Osteoblast (primary cell): Measurements from ENCODE around the gene STK32B. TPM values are rescaled to one million over a fixed set of nuclear protein-coding genes. Genes with fewer than 3 reads are reported as not detected.

ENCODE experiments used
- DNase-seq: peaks from one replicate; pipeline ENCODE4 v3.0.0; 2011; ENCODE audit warnings: low spot score, mixed read lengths; ENCODE audit not compliant: insufficient read length; ENCODE audit errors: missing footprints
- H2AFZ ChIP-seq: 2 replicates; pipeline ENCODE4 v1.6.0; 2011; ENCODE audit warnings: mild to moderate bottlenecking, low read length
- H3K27ac ChIP-seq: 2 replicates; pipeline ENCODE4 v1.5.1; 2011; ENCODE audit warnings: mild to moderate bottlenecking, low read depth, low read length, moderate library complexity
- H3K27me3 ChIP-seq: 2 replicates; pipeline ENCODE4 v1.6.0; 2012; ENCODE audit warnings: mild to moderate bottlenecking, control low read depth, inconsistent platforms, low read length, moderate library complexity; ENCODE audit not compliant: insufficient read depth
- H3K36me3 ChIP-seq: 2 replicates; pipeline ENCODE4 v1.5.1; 2011; ENCODE audit warnings: mild to moderate bottlenecking, low read length, control low read depth, moderate library complexity; ENCODE audit not compliant: insufficient read depth
- H3K4me1 ChIP-seq: 2 replicates; pipeline ENCODE4 v1.5.1; 2011; ENCODE audit warnings: mild to moderate bottlenecking, low read length, control low read depth, moderate library complexity; ENCODE audit not compliant: insufficient read depth
- H3K4me2 ChIP-seq: 2 replicates; pipeline ENCODE4 v1.6.0; 2011; ENCODE audit warnings: mild to moderate bottlenecking, low read length; ENCODE audit not compliant: insufficient read depth
- H3K4me3 ChIP-seq: fragments of 200-600 bp; sonication (generic); 3 replicates; pipeline ENCODE4 v1.5.1; 2012; ENCODE audit warnings: mild to moderate bottlenecking, low read length, inconsistent platforms; ENCODE audit not compliant: insufficient read depth
- H3K79me2 ChIP-seq: 2 replicates; pipeline ENCODE4 v1.6.0; 2012; ENCODE audit warnings: mild to moderate bottlenecking, low read length, control low read depth, inconsistent platforms; ENCODE audit not compliant: insufficient read depth
- H3K9me3 ChIP-seq: 2 replicates; pipeline ENCODE4 v1.5.1; 2011; ENCODE audit warnings: low read depth, low read length, control low read depth
- H4K20me1 ChIP-seq: 2 replicates; pipeline ENCODE4 v1.6.0; 2012; ENCODE audit warnings: mild to moderate bottlenecking, low read length, control low read depth; ENCODE audit not compliant: insufficient read depth
- total RNA-seq: library from RNA; depleted of rRNA; stranded (reverse); fragments of >200 nt; gene quantifications from 2 replicates; pipeline ENCODE4 v1.2.3, GENCODE V29; 2012
- TF ChIP-seq, protein P1 (sequence below): IDR thresholded peaks from 2 replicates; pipeline ENCODE4 v1.5.1; 2011; ENCODE audit warnings: mild to moderate bottlenecking, low read depth, low read length, moderate library complexity; ENCODE audit errors: extremely low read depth

Gene STK32B
- total RNA-seq, 1 donor: 1.1 TPM

- no peak for DNase-seq
- Histone ChIP-seq H3K79me2 (no peaks in the 10 kb centered on the region), H3K4me1 (no peaks in the 10 kb centered on the region), H3K36me3 (no peaks in the 10 kb centered on the region), H2AFZ (no peak overlapping the region), H3K9me3 (no peaks in the 10 kb centered on the region), H3K27me3 (no peaks in the 10 kb centered on the region), H3K4me3 (no peak overlapping the region), H3K27ac (no peak overlapping the region), H3K4me2 (no peak overlapping the region), H4K20me1 (no peaks in the 10 kb centered on the region)
- TF ChIP-seq, protein P1, sequence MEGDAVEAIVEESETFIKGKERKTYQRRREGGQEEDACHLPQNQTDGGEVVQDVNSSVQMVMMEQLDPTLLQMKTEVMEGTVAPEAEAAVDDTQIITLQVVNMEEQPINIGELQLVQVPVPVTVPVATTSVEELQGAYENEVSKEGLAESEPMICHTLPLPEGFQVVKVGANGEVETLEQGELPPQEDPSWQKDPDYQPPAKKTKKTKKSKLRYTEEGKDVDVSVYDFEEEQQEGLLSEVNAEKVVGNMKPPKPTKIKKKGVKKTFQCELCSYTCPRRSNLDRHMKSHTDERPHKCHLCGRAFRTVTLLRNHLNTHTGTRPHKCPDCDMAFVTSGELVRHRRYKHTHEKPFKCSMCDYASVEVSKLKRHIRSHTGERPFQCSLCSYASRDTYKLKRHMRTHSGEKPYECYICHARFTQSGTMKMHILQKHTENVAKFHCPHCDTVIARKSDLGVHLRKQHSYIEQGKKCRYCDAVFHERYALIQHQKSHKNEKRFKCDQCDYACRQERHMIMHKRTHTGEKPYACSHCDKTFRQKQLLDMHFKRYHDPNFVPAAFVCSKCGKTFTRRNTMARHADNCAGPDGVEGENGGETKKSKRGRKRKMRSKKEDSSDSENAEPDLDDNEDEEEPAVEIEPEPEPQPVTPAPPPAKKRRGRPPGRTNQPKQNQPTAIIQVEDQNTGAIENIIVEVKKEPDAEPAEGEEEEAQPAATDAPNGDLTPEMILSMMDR: no peak
Measured at GRCh38 chr4:5128569-5128968, 77.3 kb downstream of the STK32B start.

DNA sequence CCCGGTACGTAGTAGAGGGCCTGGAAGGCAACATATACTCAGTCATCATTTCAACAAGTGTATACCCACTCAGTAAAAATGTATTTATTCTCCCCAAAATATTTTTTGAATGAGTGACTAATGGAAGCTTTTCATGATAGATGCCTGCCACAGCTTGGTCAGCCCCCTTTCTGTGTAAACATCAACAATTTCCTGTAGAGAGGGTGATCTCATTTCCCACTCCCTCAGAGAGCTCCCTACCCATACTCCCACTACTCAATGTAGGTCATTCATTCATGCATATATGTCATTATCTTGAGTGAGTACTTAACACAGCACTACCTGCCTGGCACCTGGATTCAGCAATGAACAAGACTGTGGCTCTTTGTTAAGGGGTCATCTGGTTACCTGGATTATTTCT lies 81.9 kb downstream of the STK32B start:
- TF ChIP-seq, protein P1: no peak
- DNase-seq: no peak
- Histone ChIP-seq H3K4me1 (no peaks in the 10 kb centered on the region), H3K79me2 (no peaks in the 10 kb centered on the region), H4K20me1 (no peaks in the 10 kb centered on the region), H3K27ac (no peak overlapping the region), H3K4me2 (no peak overlapping the region), H3K36me3 (no peaks in the 10 kb centered on the region), H3K9me3 (no peaks in the 10 kb centered on the region), H3K27me3 (no peaks in the 10 kb centered on the region), H3K4me3 (no peak overlapping the region), H2AFZ (no peak overlapping the region)

DNA sequence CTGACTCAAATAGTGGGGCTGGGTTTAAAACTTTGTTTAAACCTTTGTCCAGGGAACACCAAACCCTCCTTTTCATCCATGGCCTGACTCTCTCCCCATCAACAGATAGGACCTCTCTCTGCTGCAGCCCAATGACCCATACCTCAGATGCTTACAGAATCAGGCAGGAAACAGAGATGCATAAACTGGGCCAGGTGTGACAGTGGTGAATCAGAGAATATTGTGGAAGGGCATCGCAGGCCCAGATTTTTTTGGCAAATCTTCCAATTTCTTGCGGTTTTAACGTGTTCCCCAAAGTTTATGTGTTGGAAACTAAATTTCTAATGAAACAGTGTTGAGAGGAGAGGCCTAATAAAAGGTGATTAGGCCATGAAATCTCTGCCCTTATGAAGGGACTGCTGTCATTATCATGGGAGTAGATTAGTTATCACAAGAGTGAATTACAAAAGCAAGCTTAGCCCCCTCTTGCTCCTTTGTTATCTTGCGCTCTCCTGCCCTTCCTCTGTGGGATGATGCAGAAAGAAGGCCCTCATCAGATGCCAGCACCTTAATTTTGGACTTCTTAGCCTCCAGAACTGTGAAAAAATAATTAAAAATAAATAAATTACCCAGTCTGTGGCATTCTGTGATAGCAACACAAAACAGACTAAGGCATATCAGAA lies 82.8 kb downstream of the STK32B start:
- no peak overlapping the region for H3K4me2 ChIP-seq
- no peaks in the 10 kb centered on the region for H4K20me1 ChIP-seq
- no peaks in the 10 kb centered on the region for H3K79me2 ChIP-seq
- no peak for DNase-seq
- H3K4me3 ChIP-seq: no peak overlapping the region
- no peaks in the 10 kb centered on the region for H3K27me3 ChIP-seq
- no peaks in the 10 kb centered on the region for H3K9me3 ChIP-seq
- H2AFZ ChIP-seq: no peak overlapping the region
- TF ChIP-seq, protein P1: no peak
- H3K4me1 ChIP-seq: no peaks in the 10 kb centered on the region
- H3K36me3 ChIP-seq: no peaks in the 10 kb centered on the region
- no peak overlapping the region for H3K27ac ChIP-seq

DNA sequence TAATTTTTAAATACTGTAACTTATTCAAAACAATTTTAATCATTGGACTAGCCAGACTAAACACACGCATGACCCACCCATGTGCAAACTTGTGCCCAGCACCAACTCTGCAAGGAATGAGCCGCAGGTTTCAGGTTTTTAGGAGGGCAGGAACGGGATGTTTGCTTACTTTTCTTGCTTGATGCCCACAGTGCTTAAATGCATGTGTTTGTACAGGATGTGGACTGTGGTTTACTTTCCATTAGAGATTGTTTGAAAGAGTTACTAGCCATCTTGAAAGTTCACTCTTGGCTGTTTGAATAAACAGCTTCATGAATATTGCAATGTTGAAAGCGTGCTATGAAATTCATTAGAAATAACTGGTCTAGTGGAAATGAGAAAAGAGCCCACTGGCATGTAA lies 83.3 kb downstream of the STK32B start:
- Histone ChIP-seq H2AFZ (no peak overlapping the region), H4K20me1 (no peaks in the 10 kb centered on the region), H3K4me3 (no peak overlapping the region), H3K27ac (no peak overlapping the region), H3K4me1 (no peaks in the 10 kb centered on the region), H3K9me3 (no peaks in the 10 kb centered on the region), H3K4me2 (no peak overlapping the region), H3K36me3 (no peaks in the 10 kb centered on the region), H3K79me2 (no peaks in the 10 kb centered on the region), H3K27me3 (no peaks in the 10 kb centered on the region)
- TF ChIP-seq, protein P1: no peak
- no peak for DNase-seq
